GM18519 (cell line): Measurements from ENCODE around the gene LSM2.
"Not testable (repeated sequence)": the region's sequence is repeated elsewhere in the genome, so short reads cannot be mapped to it uniquely, and the experiment has no call there.

Experiments used
- ATAC-seq: cut with Tn5 transposase; IDR thresholded peaks from one replicate; pipeline ENCODE4 v1.9.1; 2021; ENCODE audit warnings: mild to moderate bottlenecking, moderate library complexity; ENCODE audit not compliant: unreplicated experiment, low FRiP score

LSM2 gene

DNA sequence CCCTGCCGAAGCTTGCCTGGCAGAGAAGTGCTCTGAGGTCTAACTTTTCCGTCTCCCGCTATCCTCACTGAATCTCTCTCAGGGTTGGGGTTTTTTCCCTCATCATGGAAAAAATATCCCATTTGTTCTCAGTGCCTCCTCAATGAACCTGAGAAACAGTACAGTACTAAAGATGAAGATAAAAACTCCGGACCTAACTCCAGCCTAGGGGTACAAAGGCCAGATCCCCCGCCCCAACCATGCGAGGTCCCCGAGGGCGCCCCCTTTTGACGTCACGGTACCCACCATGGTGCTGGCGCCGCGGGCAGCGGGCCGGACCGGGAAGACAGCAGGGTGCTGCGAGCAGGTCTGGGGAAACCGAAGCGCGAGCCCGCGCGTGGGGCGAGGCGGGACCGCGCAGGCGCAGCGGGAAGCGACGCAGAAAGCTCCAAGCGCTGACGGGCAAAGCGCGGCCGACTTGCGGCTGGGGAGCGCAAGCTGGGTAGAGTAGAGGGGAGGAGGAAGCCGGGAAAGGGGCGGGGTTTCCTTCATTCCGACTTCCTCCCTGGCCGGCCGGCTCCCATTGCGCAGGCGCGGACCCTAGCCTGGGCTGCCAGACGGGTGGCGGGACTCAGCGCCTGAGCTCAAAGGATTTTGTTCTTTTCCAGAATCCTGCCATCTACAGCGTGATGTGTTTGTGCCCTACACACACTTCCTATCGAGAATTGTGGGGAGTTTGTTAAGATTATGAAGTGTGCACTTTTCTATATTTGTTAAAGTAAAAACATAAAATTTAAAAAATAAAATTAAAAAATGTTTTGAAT lies at the start of gene LSM2:
Gene LSM2, minus strand, starts transcription at position 497 of the 803 bp plus-strand sequence. Its CDS starts 209 bp downstream, at position 288.
- peak; percentile 66 for ATAC-seq

- ATAC-seq, result not testable (repeated sequence)
These were observed 45.4 kb upstream of the LSM2 start for GRCh38 chr6:31851980-31852718.

DNA sequence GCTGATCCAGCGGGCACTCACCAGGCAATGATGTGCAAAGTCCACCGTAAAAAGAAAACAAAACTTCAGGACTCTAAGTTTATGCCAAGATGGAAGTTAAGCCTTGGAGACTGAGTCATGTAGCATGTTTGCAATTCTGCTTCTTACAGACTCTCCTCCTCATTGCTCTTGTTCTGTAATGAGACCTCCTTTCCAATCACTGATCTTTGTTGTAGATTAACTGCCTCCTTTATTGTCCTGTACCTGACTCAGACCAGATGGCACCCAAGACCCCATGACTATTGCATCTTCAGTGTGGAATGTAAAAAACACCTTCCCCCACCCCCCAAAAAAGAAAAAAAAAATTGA lies 44.7 kb upstream of the LSM2 start:
- no peak for ATAC-seq

GRCh38 chr6:31850765-31851484 lies 44.2 kb upstream of the LSM2 start:
- no peak for ATAC-seq

DNA sequence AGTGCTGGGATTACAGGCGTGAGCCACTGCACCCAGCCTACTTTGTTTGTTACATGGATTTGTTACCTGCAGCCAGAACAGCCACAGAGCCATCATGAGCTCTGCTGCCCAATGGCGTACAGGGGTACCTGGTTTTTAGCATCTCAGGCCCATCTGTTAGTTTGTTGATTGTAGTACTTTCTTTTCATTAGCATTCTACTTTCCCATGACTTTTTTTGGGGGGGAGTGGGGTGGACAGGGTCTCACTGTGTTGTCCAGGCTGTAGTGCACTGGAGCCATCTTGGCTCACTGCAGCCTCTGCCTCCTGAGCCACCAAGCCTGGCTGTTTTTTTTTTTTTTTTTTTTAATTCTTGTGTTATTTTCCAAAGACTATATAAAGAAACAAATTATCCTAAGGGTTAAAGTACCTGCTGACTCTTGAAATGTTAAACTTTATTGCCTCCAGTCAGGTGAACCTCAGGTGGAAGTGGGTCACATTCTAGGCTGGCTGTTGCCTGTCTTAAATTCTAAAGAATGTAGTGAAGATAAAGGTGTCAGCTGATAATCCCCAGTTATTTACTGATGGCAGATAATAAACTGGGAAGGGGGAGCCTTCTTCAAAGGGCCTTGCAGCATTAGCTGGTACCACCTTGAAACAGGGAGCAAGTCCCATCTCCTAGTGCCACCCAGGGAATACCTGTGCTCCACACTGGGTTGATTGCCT lies 40.7 kb upstream of the LSM2 start:
- no peak for ATAC-seq

- ATAC-seq, result no peak
These were observed 37.7 kb upstream of the LSM2 start for GRCh38 chr6:31844507-31844906.

- ATAC-seq, result no peak
These were observed 35.3 kb upstream of the LSM2 start for GRCh38 chr6:31842053-31842452.

- ATAC-seq, result not testable (repeated sequence)
These were observed 33.0 kb upstream of the LSM2 start for GRCh38 chr6:31839779-31840126.

DNA sequence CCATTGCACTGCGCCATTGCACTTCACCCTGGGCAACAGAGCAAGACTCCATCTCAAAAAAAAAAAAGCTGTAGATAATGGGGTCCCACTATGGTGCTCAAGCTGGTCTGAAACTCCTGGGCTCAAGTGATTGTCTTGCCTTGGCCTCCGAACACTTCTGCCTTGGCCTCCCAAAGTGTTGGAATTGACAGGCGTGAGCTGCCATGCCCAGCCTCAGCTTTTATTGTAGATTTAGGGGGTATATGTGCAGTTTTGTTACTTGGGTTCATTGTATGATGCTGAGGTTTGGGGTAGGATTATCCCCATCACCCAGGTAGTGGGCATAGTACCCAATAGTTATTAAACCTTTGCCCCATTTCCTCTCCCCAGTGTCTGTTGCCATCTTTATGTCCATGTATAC lies 32.2 kb upstream of the LSM2 start:
- no peak for ATAC-seq

GRCh38 chr6:31838114-31838553 lies 31.4 kb upstream of the LSM2 start:
- not testable (repeated sequence) for ATAC-seq

DNA sequence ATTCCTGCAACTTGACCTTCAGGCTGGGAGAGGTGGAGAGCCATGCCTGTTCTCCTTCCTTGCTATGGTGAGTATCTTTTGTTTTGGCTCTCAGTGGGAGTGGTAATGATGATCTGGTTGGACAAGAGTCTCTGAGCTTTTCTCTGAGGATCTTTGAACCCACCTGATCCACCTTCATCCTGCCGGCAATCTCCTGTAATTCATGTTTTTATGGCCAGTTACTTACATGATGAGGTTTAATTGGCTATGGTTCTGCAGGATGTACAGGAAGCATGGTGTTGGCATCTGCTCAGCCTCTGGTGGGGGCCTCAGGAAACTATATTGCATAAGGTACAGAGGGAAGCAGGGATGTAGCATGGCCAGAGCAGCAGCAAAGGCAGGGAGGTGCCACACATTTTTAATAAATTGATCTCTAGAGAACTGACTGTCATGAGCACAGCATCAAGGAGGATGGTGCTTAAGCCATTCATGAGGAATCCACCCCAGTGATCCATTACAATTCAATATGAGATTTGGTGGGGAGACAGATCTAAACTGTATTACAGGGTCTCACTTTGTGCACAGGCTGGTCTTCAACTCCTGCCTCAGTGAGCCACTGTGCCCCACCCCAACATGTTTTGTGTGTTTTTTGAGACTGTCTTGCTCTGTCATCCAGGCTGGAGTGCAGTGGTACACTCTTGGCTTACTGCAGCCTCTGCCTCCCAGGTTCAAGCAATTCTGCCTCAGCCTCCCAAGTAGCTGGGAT lies 30.8 kb upstream of the LSM2 start:
- ATAC-seq, result no peak

GRCh38 chr6:31836474-31837368 lies 30.0 kb upstream of the LSM2 start:
- ATAC-seq, result no peak

- no peak for ATAC-seq
These were observed 29.3 kb upstream of the LSM2 start for GRCh38 chr6:31836047-31836473.

- no peak for ATAC-seq
These were observed 27.8 kb upstream of the LSM2 start for GRCh38 chr6:31834367-31835250.

- ATAC-seq, result no peak
These were observed 24.8 kb upstream of the LSM2 start for GRCh38 chr6:31831350-31832215.

GRCh38 chr6:31830886-31831335 lies 24.1 kb upstream of the LSM2 start:
- ATAC-seq, result no peak
